Neural cell (in vitro differentiated cells): ENCODE results near the gene NACC1.

Experiments used
- EP300 ChIP-seq: fragments of 450-650 bp; conservative IDR thresholded peaks from 2 replicates; pipeline ENCODE4 v1.6.1; 2014; ENCODE audit warnings: antibody characterized with exemption, mild to moderate bottlenecking, moderate library complexity; ENCODE audit not compliant: poor library complexity, severe bottlenecking
- EZH2 ChIP-seq: fragments of 200-600, 300-800 bp; shearing (Covaris generic), sonication (generic); IDR thresholded peaks from 2 replicates; pipeline ENCODE4 v1.6.1; 2014; ENCODE audit warnings: antibody characterized with exemption, low read length, borderline replicate concordance, mild to moderate bottlenecking; ENCODE audit not compliant: insufficient read depth, poor library complexity, severe bottlenecking
- POLR2AphosphoS5 ChIP-seq: IDR thresholded peaks from 2 replicates; pipeline ENCODE4 v1.6.1; 2012
- RAD21 ChIP-seq: fragments of 450-650 bp; conservative IDR thresholded peaks from 2 replicates; pipeline ENCODE4 v1.6.1; 2014; ENCODE audit warnings: antibody characterized with exemption, mild to moderate bottlenecking, moderate library complexity
- SMC3 ChIP-seq: fragments of 450-650 bp; conservative IDR thresholded peaks from 2 replicates; pipeline ENCODE4 v1.6.1; 2014; ENCODE audit warnings: antibody characterized with exemption, mild to moderate bottlenecking, moderate library complexity; ENCODE audit not compliant: poor library complexity
- TAF1 ChIP-seq: IDR thresholded peaks from 2 replicates; pipeline ENCODE4 v1.6.1; 2012; ENCODE audit warnings: low read depth
- TF ChIP-seq, protein P1 (sequence below): fragments of 450-650 bp; IDR thresholded peaks from 2 replicates; pipeline ENCODE4 v1.5.1; 2014; ENCODE audit warnings: antibody characterized with exemption, mild to moderate bottlenecking, moderate library complexity; ENCODE audit not compliant: poor library complexity, severe bottlenecking
- TF ChIP-seq, protein P2 (sequence below): IDR thresholded peaks from 2 replicates; pipeline ENCODE4 v1.6.1; 2012; ENCODE audit warnings: borderline replicate concordance

DNA sequence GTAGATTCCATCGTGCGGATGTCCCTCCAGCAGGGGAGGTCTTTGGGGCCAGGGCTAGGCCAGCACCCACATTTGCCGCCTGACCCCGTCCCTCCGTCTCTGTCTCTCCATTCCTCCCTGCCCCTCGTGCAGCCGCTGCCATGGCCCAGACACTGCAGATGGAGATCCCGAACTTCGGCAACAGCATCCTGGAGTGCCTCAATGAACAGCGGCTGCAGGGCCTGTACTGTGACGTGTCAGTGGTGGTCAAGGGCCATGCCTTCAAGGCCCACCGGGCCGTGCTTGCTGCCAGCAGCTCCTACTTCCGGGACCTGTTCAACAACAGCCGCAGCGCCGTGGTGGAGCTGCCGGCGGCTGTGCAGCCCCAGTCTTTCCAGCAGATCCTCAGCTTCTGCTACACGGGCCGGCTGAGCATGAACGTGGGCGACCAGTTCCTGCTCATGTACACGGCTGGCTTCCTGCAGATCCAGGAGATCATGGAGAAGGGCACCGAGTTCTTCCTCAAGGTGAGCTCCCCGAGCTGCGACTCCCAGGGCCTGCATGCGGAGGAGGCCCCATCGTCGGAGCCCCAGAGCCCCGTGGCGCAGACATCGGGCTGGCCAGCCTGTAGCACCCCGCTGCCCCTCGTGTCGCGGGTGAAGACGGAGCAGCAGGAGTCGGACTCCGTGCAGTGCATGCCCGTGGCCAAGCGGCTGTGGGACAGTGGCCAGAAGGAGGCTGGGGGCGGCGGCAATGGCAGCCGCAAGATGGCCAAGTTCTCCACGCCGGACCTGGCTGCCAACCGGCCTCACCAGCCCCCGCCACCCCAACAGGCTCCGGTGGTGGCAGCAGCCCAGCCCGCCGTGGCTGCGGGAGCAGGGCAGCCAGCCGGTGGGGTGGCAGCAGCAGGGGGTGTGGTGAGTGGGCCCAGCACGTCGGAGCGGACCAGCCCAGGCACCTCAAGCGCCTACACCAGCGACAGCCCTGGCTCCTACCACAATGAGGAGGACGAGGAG, 17.3 kb downstream of the NACC1 start:
- TF ChIP-seq, protein P1, sequence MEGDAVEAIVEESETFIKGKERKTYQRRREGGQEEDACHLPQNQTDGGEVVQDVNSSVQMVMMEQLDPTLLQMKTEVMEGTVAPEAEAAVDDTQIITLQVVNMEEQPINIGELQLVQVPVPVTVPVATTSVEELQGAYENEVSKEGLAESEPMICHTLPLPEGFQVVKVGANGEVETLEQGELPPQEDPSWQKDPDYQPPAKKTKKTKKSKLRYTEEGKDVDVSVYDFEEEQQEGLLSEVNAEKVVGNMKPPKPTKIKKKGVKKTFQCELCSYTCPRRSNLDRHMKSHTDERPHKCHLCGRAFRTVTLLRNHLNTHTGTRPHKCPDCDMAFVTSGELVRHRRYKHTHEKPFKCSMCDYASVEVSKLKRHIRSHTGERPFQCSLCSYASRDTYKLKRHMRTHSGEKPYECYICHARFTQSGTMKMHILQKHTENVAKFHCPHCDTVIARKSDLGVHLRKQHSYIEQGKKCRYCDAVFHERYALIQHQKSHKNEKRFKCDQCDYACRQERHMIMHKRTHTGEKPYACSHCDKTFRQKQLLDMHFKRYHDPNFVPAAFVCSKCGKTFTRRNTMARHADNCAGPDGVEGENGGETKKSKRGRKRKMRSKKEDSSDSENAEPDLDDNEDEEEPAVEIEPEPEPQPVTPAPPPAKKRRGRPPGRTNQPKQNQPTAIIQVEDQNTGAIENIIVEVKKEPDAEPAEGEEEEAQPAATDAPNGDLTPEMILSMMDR, result no peak
- TF ChIP-seq EP300, result no peak
- no peak for TF ChIP-seq SMC3
- TF ChIP-seq POLR2AphosphoS5, result no peak
- no peak for TF ChIP-seq RAD21
- no peak for TF ChIP-seq TAF1
- TF ChIP-seq EZH2, result no peak
- TF ChIP-seq, protein P2, sequence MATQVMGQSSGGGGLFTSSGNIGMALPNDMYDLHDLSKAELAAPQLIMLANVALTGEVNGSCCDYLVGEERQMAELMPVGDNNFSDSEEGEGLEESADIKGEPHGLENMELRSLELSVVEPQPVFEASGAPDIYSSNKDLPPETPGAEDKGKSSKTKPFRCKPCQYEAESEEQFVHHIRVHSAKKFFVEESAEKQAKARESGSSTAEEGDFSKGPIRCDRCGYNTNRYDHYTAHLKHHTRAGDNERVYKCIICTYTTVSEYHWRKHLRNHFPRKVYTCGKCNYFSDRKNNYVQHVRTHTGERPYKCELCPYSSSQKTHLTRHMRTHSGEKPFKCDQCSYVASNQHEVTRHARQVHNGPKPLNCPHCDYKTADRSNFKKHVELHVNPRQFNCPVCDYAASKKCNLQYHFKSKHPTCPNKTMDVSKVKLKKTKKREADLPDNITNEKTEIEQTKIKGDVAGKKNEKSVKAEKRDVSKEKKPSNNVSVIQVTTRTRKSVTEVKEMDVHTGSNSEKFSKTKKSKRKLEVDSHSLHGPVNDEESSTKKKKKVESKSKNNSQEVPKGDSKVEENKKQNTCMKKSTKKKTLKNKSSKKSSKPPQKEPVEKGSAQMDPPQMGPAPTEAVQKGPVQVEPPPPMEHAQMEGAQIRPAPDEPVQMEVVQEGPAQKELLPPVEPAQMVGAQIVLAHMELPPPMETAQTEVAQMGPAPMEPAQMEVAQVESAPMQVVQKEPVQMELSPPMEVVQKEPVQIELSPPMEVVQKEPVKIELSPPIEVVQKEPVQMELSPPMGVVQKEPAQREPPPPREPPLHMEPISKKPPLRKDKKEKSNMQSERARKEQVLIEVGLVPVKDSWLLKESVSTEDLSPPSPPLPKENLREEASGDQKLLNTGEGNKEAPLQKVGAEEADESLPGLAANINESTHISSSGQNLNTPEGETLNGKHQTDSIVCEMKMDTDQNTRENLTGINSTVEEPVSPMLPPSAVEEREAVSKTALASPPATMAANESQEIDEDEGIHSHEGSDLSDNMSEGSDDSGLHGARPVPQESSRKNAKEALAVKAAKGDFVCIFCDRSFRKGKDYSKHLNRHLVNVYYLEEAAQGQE, result no peak
